NB4 (cell line): Measurements from ENCODE around the gene CFAP92.

Source experiments
- CTCF ChIP-seq: IDR thresholded peaks from one replicate; pipeline ENCODE4 v1.5.1; 2012; ENCODE audit warnings: low read depth, low read length
- MAX ChIP-seq: IDR thresholded peaks from 2 replicates; pipeline ENCODE4 v1.6.1; 2011; ENCODE audit warnings: low read depth, low read length
- MYC ChIP-seq: IDR thresholded peaks from 2 replicates; pipeline ENCODE4 v1.6.1; 2011; ENCODE audit warnings: low read depth, low read length
- POLR2A ChIP-seq: IDR thresholded peaks from 2 replicates; pipeline ENCODE4 v1.6.1; 2011; ENCODE audit warnings: mild to moderate bottlenecking; ENCODE audit not compliant: insufficient read length; ENCODE audit errors: extremely low read depth

GRCh38 chr3:128884992-128885391 lies 108.9 kb downstream of the CFAP92 start:
- TF ChIP-seq POLR2A (no peak), CTCF (no peak), MAX (no peak), MYC (no peak)
